Uterine smooth muscle cell (primary cell): ENCODE measurements around the gene ZNF526. TPM values are rescaled to one million over a fixed set of nuclear protein-coding genes. Genes with fewer than 3 reads are reported as not detected.

Experiments used
- total RNA-seq: library from RNA; depleted of rRNA; stranded (reverse); fragments of >200 nt; gene quantifications from 2 replicates; pipeline ENCODE4 v1.2.3, GENCODE V29; 2014

The ZNF526 gene, protein sequence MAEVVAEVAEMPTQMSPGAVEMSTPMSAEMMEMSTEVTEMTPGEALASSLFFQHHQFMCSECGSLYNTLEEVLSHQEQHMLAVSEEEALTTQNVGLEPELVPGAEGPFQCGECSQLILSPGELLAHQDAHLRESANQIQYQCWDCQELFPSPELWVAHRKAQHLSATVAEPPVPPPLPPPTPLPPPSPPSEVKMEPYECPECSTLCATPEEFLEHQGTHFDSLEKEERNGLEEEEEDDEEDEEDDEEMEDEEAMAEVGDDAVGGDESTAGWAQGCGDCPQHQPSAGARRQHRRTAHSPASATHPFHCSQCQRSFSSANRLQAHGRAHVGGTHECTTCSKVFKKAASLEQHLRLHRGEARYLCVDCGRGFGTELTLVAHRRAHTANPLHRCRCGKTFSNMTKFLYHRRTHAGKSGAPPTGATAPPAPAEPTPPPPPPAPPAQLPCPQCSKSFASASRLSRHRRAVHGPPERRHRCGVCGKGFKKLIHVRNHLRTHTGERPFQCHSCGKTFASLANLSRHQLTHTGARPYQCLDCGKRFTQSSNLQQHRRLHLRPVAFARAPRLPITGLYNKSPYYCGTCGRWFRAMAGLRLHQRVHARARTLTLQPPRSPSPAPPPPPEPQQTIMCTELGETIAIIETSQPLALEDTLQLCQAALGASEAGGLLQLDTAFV
- 13.8 and 16.9 TPM in 2 replicates for total RNA-seq

DNA sequence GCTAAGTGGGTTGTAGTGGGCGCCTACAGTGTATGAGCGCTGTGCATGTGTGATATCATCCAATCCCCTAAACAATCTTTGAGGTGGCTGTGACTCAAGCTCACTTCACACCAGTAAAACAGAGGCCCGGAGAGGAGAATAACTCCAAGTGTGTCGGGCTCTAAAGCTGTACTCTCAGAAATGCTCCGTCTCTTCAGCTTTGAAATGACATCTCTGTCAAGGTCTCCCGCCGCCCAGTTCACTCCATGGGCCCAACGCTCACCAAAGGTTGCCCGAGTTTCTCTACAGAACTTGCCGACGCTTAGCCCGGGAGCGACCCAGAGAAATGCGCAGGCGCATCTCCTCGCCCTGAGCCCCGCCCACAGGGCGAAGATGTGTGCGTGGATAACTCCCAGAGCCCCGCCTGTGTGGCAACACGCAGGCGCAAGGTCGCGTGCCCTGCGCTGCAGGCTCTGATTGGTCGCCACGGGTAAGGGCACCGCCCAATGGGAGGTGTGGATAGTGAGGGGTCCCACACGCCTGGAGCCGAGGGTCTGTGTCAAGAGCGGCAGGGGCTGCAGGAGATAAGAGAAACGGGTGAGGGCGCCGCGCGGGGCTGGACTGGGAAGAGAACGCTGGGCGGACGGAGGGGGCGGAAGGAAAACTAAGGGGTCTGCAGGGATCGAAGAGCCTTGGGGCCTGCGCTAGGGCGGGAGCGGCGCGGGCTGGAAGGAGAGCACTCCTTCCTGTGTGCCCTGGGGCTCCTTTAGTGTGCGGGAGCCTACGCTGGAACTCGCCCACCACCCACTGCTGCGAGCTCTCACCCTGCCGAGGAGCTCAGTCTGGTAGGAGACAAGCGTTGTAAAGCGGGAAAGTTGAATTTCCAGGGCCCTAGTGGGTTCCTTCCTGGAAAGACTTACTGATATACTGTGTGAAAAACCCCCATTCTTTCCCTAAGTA lies at the start of gene ZNF526:
Gene ZNF526 (plus strand): TSS at position 501 of the 939 bp plus-strand sequence. CDS start 4,092 bp downstream, outside the sequence.

DNA sequence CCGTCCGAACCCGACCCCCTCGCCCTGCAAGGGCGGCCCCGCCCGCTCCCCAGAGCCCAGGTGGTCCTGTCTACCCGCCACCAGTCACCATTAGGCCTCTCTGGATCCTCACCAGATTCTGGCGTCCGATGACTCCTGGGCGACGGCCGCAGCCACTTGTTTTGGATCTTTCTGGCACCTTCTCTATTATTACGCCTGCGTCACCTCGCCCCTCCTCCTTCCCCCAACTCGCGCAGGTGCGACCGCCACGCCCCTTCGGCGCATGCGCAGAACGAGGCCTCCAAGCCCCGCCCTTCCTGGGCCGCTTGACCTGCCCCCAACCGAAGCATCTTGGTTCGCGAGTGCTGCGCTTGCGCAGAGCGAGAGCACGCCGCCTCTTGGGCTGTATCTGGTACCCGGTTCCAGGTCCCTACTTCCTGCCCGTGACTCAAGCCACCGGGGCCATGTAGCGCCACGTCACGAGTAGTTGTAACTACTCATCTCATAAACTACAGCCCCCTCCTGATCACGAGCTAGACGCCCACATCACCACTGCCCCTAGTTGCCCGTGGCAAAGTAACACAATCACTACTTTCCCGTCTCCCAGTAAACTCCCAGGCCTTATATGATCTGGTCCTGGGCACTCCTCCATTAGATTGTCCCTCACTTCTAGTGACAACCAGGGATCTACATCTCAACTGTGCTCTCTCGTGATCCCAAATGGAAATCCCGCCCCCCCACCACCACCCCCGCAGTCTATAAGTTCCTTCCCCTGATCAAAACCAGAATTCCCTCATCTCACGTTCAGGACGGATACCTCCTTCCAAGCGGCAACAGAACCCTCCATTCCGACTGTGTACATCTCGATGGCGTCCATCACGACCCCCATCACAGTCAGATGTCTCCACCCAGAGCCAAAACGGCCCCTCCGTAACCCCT lies 2.3 kb upstream of the ZNF526 start, which contains the start of gene DEDD2:
Gene DEDD2 (minus strand): TSS at position 158 of the 918 bp plus-strand sequence. CDS start 670 bp downstream, outside the sequence.

DNA sequence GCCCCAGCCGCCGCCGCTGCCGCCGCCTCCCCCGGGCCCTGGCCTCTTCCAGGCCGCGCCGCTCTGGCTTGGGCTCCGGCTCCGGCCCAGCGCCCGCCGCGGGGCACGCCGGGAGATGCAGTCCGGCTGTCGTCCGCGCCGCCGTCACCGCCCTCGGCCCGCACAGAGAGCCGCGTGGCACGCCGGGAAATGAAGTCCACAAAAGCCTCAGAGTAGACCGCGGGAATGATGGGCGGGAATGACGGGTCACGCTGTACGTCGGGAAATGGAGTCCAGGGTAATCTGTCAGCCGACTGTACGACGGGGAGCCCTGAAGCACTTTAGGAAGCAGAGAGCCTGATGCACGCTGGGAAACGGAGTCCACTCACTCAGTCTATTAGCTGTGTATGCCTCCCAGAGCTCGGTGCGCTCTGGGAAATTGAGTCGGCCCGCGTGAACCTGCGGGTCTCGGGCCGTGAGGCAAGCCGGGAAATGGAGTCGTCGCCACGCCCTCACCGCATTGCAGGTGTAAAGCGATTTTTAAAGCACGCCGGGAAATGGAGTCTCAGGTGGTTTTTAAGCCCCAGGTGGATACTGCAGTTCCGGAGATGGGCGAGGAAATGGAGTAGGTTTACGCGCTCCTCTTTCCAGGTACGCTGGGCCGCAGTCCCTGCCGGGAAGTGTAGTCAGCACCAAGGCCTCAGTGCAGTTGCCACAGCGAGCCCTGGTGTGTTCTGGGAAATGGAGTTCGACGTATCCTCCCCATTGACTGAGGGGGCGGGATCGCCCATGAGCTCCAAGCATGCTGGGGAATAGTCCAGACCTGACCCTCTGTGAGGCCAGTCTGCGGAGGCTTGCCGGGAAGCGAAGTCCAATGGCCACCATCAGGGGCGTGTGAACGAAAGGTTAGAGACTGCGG lies 22.6 kb downstream of the ZNF526 start, which contains the start of gene GSK3A:
Gene GSK3A (minus strand): TSS at position 91 of the 898 bp plus-strand sequence. CDS start 137 bp downstream, outside the sequence.

DNA sequence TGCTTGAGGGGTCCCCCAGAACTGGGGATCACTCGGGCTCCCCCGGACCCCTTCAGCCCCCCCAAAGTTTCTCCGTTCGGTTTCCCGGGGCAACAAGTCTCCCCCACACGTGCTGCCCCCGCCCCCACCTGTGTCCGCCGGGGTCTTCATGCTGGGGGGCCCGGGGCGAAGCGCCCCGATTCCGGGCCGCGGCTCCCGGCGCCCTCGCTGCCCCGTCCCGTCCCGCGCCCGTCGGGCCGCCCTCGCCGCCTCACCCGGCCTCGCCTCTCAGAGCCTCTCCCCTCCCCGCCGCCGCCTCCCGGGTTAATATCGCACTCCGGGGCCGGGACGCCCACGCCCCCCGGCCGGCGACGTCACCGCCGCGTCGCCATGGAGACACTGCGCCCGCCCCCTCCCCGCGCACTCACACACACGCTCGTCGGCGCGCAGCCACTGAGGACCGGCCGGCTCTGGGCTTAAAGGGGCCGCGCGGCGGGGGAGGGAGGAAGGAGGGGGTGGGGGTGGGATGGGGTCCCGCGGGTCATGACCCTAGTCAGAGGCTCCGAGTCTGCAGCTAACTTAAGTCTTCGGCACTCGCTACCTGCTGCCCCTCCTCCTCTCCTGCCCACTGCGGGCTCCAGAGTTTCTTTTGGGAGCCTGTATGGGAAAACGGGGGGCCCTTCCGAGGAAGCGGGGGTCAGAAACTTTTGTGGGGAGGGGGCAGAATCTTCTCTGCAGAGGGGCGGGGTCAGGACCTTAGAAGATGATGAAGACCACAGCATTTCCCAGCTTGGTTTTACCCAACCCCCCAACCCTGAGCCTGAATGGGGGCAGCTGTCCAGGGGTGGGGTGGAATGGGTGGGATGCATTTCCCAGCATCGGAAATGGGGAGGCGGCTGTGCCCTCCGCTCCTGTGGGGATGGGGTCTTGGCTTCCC lies 35.0 kb downstream of the ZNF526 start, which contains the start of gene ERF:
Gene ERF (minus strand): TSS at position 279 of the 916 bp plus-strand sequence. CDS start 129 bp downstream, at position 150.

DNA sequence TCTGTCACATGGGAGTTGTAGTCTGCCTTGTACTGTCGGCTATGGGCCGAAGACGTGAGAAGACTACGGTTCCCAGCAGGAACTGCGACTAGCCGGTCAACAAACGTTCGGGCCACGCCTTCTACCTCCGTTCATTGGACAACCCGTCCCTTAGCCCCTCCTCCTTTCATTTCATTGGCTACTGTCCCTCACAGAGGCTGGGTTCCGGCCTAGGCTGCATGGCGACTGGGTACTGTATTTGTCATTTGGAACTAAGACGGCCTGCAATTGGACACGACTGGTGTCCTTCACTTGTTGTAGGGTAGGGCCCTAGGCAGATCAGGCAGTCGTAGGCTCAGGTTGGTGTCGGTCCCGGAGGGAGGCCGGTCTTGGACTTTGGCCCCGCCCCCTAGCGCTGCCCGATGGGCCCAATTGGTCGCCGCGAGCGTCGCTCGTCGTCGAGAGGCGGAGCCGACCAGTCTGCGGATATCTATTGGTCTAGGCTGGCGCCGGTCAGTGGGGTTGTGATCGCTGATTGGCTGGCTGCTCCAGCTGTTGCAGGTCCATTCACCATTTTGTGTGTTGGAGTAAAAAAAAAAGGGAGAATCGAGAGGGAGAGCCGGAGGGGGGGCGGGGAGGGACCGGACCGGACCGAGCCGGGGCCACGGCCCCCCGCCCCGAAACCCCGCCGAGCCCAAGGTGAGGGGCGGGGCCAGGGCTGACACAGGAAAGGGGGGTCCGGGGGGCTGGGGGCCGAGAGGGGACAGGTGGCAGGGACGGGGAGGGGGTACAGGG lies 48.8 kb downstream of the ZNF526 start, which contains the start of gene CIC:
Gene CIC (plus strand): TSS at position 549 of the 774 bp plus-strand sequence. CDS start 2,532 bp downstream, outside the sequence.

Other genes with a start within 250 kb of the ZNF526 start
- gene ATP1A3, start 226.1 kb upstream of the ZNF526 start, total RNA-seq: 0.11 and 0.37 TPM in 2 replicates
- gene GRIK5, start 150.1 kb upstream of the ZNF526 start, total RNA-seq: 0.44 and 0.87 TPM in 2 replicates
- 12.4 and 14.6 TPM in 2 replicates for gene ZNF574, start 144.1 kb upstream of the ZNF526 start, total RNA-seq
- gene POU2F2, start 87.9 kb upstream of the ZNF526 start, total RNA-seq: 0.77 and 1.00 TPM in 2 replicates
- gene DEDD2, start 2.6 kb upstream of the ZNF526 start, total RNA-seq: 23.1 and 29.7 TPM in 2 replicates
- 14.2 and 15.8 TPM in 2 replicates for gene GSK3A, start 22.3 kb downstream of the ZNF526 start, total RNA-seq
- gene ERF, start 34.8 kb downstream of the ZNF526 start, total RNA-seq: 15.9 and 22.9 TPM in 2 replicates
- gene CIC, start 48.9 kb downstream of the ZNF526 start, total RNA-seq: 31.5 and 32.0 TPM in 2 replicates
- gene PRR19, start 81.8 kb downstream of the ZNF526 start, total RNA-seq: 0.37 and 0.55 TPM in 2 replicates
- 38.1 and 58.9 TPM in 2 replicates for gene PAFAH1B3, start 82.3 kb downstream of the ZNF526 start, total RNA-seq
- gene TMEM145, start 93.0 kb downstream of the ZNF526 start, total RNA-seq: 0.50 and 0.77 TPM in 2 replicates
- 14.4 and 36.0 TPM in 2 replicates for gene MEGF8, start 105.3 kb downstream of the ZNF526 start, total RNA-seq
- gene CNFN, start 170.0 kb downstream of the ZNF526 start, total RNA-seq: not detected in 2 replicates
- 3.0 and 3.7 TPM in 2 replicates for gene LIPE, start 207.1 kb downstream of the ZNF526 start, total RNA-seq
- gene CXCL17, start 222.6 kb downstream of the ZNF526 start, total RNA-seq: not detected in 2 replicates